A549 (cell line): ENCODE measurements around the gene ITM2C. TPM values are rescaled to one million over a fixed set of nuclear protein-coding genes. Genes with fewer than 3 reads are reported as not detected.

ENCODE experiments used
- ATAC-seq, 2 experiments: fragments of 200-7000 bp in 1 of 2; fragments of >200 bp in 1 of 2; cut with Nextera tagmentation in 1 of 2; cut with Tn5 transposase in 1 of 2; 3 replicates each; pipeline versions ENCODE4 v1.8.0 to v1.9.1; 2018 to 2020; ENCODE audit warnings: mild to moderate bottlenecking in 1 of 2, moderate library complexity in 1 of 2
- CTCF ChIA-PET: fragments of 300-600 bp; sonication (Branson Sonifier 250); formaldehyde crosslinking; extraction: SDS; loops from one replicate; lab custom pipeline; 2021; ENCODE audit warnings: antibody characterized with exemption, inconsistent platforms; lab: Yijun Ruan, JAX
- POLR2A ChIA-PET: fragments of 350-600 bp; formaldehyde crosslinking; extraction: SDS; loops from one replicate; lab custom pipeline; 2021; ENCODE audit warnings: antibody characterized with exemption, inconsistent platforms; lab: Yijun Ruan, JAX
- DNase-seq, 2 experiments: peaks; one replicate each; pipeline versions ENCODE4 v3.0.0 to v3.0.0-alpha.2; 2011 to 2016; ENCODE audit warnings: low read depth in 1 of 2, low spot score in 1 of 2
- FAIRE-seq: peaks from 2 replicates; lab custom pipeline; 2011; peaks lifted over from hg19 to GRCh38; lab: Jason Lieb, UNC
- H3K27ac ChIP-seq, 2 experiments: fragments of >200 bp; sonication (Bioruptor Twin); formaldehyde crosslinking; 3 replicates each; pipeline ENCODE4 v1.5.1; 2016 to 2017
- H3K4me1 ChIP-seq: fragments of >200 bp; sonication (Bioruptor Twin); formaldehyde crosslinking; 3 replicates; pipeline ENCODE4 v1.6.1; 2016
- H3K4me2 ChIP-seq: fragments of >200 bp; sonication (Bioruptor Twin); formaldehyde crosslinking; 3 replicates; pipeline ENCODE4 v1.6.1; 2016
- H3K4me3 ChIP-seq: fragments of >200 bp; sonication (Bioruptor Twin); formaldehyde crosslinking; 3 replicates; pipeline ENCODE4 v1.5.1; 2016
- H3K9me3 ChIP-seq: fragments of >200 bp; sonication (Bioruptor Twin); formaldehyde crosslinking; 3 replicates; pipeline ENCODE4 v1.6.1; 2016
- BHLHE40 ChIP-seq: IDR thresholded peaks from 2 replicates; pipeline ENCODE4 v1.6.1; 2012; ENCODE audit warnings: low read depth, low read length, inconsistent platforms
- EHF ChIP-seq: fragments of 250-450 bp; sonication (Bioruptor Pico); IDR thresholded peaks from 2 replicates; pipeline ENCODE4 v1.5.0; 2020; ENCODE audit warnings: mild to moderate bottlenecking
- EHMT2 ChIP-seq: fragments of 200-600 bp; sonication (generic); IDR thresholded peaks from 2 replicates; pipeline ENCODE4 v1.6.1; 2016; ENCODE audit warnings: antibody characterized with exemption, low read depth, mild to moderate bottlenecking, moderate library complexity
- HOXA7 ChIP-seq: fragments of 250-450 bp; sonication (Bioruptor Pico); IDR thresholded peaks from 2 replicates; pipeline ENCODE4 v1.5.0; 2020; ENCODE audit warnings: mild to moderate bottlenecking, moderate library complexity
- HOXB13 ChIP-seq: fragments of 250-450 bp; sonication (Bioruptor Pico); IDR thresholded peaks from 2 replicates; pipeline ENCODE4 v1.5.0; 2020; ENCODE audit warnings: low read depth, mild to moderate bottlenecking, moderate library complexity
- JUN ChIP-seq, 2 experiments: fragments of >200 bp; sonication (Bioruptor Twin); formaldehyde crosslinking; IDR thresholded peaks; 2 replicates in 1 of 2; 3 replicates in 1 of 2; pipeline ENCODE4 v1.6.1; 2016 to 2017
- JUNB ChIP-seq: fragments of >200 bp; sonication (Bioruptor Twin); formaldehyde crosslinking; IDR thresholded peaks from 2 replicates; pipeline ENCODE4 v1.6.1; 2016
- KDM1A ChIP-seq: fragments of 200-600 bp; sonication (generic); IDR thresholded peaks from 2 replicates; pipeline ENCODE4 v1.6.1; 2016; ENCODE audit warnings: low read depth, mild to moderate bottlenecking
- KDM5A ChIP-seq: fragments of 200-600 bp; sonication (generic); IDR thresholded peaks from 2 replicates; pipeline ENCODE4 v1.6.1; 2016; ENCODE audit warnings: antibody characterized with exemption, mild to moderate bottlenecking
- MAFK ChIP-seq: fragments of 450-650 bp; IDR thresholded peaks from 2 replicates; pipeline ENCODE4 v1.6.1; 2014; ENCODE audit not compliant: partially characterized antibody
- MYC ChIP-seq: IDR thresholded peaks from 2 replicates; pipeline ENCODE4 v1.6.1; 2012; ENCODE audit warnings: mild to moderate bottlenecking, inconsistent platforms, low read length, improper control_type of control experiment, borderline replicate concordance
- NPAS2 ChIP-seq: fragments of 250-450 bp; sonication (Bioruptor Pico); IDR thresholded peaks from 2 replicates; pipeline ENCODE4 v1.8.0; 2022; ENCODE audit warnings: mild to moderate bottlenecking, moderate library complexity, borderline replicate concordance
- NR3C1 ChIP-seq: fragments of >200 bp; sonication (Bioruptor Twin); formaldehyde crosslinking; IDR thresholded peaks from 3 replicates; pipeline ENCODE4 v1.6.1; 2017
- RAD21 ChIP-seq, 2 experiments: fragments of >200 bp in 1 of 2; sonication (Bioruptor Twin) in 1 of 2; formaldehyde crosslinking in 1 of 2; IDR thresholded peaks in 1 of 2; conservative IDR thresholded peaks in 1 of 2; 2 replicates in 1 of 2; 3 replicates in 1 of 2; pipeline ENCODE4 v1.6.1; 2012 to 2018; ENCODE audit warnings: inconsistent platforms in 1 of 2
- SMC3 ChIP-seq: fragments of >200 bp; sonication (Bioruptor Twin); formaldehyde crosslinking; IDR thresholded peaks from 3 replicates; pipeline ENCODE4 v1.6.1; 2018; ENCODE audit warnings: inconsistent platforms
- ZFP36 ChIP-seq: fragments of 450-650 bp; IDR thresholded peaks from 2 replicates; pipeline ENCODE4 v1.6.1; 2014; ENCODE audit warnings: borderline replicate concordance; ENCODE audit not compliant: partially characterized antibody
- whole genome bisulfite sequencing: methylation state at CpG from one replicate; pipeline ENCODE4 v1.1.6; 2017; ENCODE audit errors: missing lambda C conversion rate; 5-methylcytosine and 5-hydroxymethylcytosine counted together
- polyA plus RNA-seq, 4 experiments: library from polyadenylated mRNA; depleted of rRNA in 3 of 4; stranded (reverse); fragments of >200 nt; fragmentation: RNase III in 1 of 4; extraction: RNeasy Plus Mini Kit Qiagen cat#74134 plus additional on column Dnase treatment in 1 of 4; gene quantifications; 2 replicates in 3 of 4; 3 replicates in 1 of 4; pipeline ENCODE4 v1.2.3, GENCODE V29; 2011 to 2017
- TF ChIP-seq, protein P1 (sequence below): fragments of >200 bp; sonication (Bioruptor Twin); formaldehyde crosslinking; IDR thresholded peaks from 3 replicates; pipeline ENCODE4 v1.5.1; 2016
- TF ChIP-seq, protein P2 (sequence below): fragments of 450-650 bp; IDR thresholded peaks from 2 replicates; pipeline ENCODE4 v1.6.1; 2014; ENCODE audit warnings: antibody characterized with exemption
- TF ChIP-seq, protein P3 (sequence below): IDR thresholded peaks from 2 replicates; pipeline ENCODE4 v1.6.1; 2012; ENCODE audit warnings: low read depth, borderline replicate concordance
- TF ChIP-seq, protein P4 (sequence below): fragments of 250-450 bp; sonication (Bioruptor Pico); IDR thresholded peaks from 2 replicates; pipeline ENCODE4 v1.5.0; 2021; ENCODE audit warnings: mild to moderate bottlenecking, moderate library complexity, borderline replicate concordance

ITM2C gene
- polyA plus RNA-seq, 2 of the 4 experiments (the other 2 are of a cell fraction), result 84.0 to 88.1 TPM

DNA sequence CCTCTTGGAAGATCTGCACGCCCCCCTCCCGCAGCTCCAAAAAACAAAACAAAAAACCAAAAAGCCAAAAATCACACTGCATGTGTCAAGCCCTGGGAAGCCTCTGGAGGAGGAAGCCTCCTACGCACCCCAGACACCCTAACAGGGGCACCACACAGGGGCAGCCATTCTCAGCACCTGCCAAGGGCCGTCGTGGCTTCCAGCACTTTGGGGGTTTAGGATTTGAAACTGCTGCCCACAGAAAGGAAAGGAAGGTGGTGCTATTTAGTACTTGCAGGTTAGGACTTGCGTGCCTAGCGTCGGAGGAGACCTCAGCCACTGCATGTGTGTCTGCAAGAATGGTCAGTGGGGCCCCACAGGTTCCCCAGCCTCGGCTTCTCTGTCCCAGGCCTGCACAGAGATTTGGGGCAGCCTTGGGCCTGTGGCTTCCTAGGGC lies 60.7 kb downstream of the ITM2C start:
- ChIA-PET CTCF (interaction anchor here (0.7 kb wide), 1 partner anchor 15 kb away, joined by 3 read pairs; no protein-coding TSS in a partner anchor), POLR2A (no interaction called here)
- no peak for FAIRE-seq
- ATAC-seq, result no peak
- H3K27ac ChIP-seq, result no peak overlapping the region
- TF ChIP-seq, protein P1, sequence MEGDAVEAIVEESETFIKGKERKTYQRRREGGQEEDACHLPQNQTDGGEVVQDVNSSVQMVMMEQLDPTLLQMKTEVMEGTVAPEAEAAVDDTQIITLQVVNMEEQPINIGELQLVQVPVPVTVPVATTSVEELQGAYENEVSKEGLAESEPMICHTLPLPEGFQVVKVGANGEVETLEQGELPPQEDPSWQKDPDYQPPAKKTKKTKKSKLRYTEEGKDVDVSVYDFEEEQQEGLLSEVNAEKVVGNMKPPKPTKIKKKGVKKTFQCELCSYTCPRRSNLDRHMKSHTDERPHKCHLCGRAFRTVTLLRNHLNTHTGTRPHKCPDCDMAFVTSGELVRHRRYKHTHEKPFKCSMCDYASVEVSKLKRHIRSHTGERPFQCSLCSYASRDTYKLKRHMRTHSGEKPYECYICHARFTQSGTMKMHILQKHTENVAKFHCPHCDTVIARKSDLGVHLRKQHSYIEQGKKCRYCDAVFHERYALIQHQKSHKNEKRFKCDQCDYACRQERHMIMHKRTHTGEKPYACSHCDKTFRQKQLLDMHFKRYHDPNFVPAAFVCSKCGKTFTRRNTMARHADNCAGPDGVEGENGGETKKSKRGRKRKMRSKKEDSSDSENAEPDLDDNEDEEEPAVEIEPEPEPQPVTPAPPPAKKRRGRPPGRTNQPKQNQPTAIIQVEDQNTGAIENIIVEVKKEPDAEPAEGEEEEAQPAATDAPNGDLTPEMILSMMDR, result no peak
- no peak for TF ChIP-seq HOXA7
- TF ChIP-seq EHMT2, result no peak
- no peak for TF ChIP-seq EHF (CRISPR knock-in tag)
- no peak for TF ChIP-seq HOXB13 (CRISPR knock-in tag)
- TF ChIP-seq, protein P2, sequence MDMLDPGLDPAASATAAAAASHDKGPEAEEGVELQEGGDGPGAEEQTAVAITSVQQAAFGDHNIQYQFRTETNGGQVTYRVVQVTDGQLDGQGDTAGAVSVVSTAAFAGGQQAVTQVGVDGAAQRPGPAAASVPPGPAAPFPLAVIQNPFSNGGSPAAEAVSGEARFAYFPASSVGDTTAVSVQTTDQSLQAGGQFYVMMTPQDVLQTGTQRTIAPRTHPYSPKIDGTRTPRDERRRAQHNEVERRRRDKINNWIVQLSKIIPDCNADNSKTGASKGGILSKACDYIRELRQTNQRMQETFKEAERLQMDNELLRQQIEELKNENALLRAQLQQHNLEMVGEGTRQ, result no peak
- TF ChIP-seq ZFP36, result no peak
- no peak for TF ChIP-seq MYC
- TF ChIP-seq, protein P3, sequence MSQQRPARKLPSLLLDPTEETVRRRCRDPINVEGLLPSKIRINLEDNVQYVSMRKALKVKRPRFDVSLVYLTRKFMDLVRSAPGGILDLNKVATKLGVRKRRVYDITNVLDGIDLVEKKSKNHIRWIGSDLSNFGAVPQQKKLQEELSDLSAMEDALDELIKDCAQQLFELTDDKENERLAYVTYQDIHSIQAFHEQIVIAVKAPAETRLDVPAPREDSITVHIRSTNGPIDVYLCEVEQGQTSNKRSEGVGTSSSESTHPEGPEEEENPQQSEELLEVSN, result no peak
- TF ChIP-seq SMC3, result no peak
- TF ChIP-seq NR3C1, result no peak
- no peak for TF ChIP-seq MAFK
- TF ChIP-seq KDM1A, result no peak
- no peak for TF ChIP-seq RAD21 (conservative IDR thresholded peaks at IDR 0.05 in 1 of 2, IDR thresholded peaks at IDR 0.05 in 1 of 2)
- TF ChIP-seq JUNB, result no peak
- no peak for TF ChIP-seq BHLHE40
- TF ChIP-seq, protein P4, sequence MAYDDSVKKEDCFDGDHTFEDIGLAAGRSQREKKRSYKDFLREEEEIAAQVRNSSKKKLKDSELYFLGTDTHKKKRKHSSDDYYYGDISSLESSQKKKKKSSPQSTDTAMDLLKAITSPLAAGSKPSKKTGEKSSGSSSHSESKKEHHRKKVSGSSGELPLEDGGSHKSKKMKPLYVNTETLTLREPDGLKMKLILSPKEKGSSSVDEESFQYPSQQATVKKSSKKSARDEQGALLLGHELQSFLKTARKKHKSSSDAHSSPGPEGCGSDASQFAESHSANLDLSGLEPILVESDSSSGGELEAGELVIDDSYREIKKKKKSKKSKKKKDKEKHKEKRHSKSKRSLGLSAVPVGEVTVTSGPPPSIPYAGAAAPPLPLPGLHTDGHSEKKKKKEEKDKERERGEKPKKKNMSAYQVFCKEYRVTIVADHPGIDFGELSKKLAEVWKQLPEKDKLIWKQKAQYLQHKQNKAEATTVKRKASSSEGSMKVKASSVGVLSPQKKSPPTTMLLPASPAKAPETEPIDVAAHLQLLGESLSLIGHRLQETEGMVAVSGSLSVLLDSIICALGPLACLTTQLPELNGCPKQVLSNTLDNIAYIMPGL (CRISPR knock-in tag), result no peak
- no peak for TF ChIP-seq JUN (IDR thresholded peaks at IDR 0.05)
- no peak for TF ChIP-seq KDM5A
- 78% methylated on average over 9 of the region's 9 CpGs for WGBS
- no peaks in the 10 kb centered on the region for H3K4me1 ChIP-seq
- no peaks in the 10 kb centered on the region for H3K9me3 ChIP-seq
- DNase-seq, result no peak
- H3K4me2 ChIP-seq, result no peak overlapping the region
- H3K4me3 ChIP-seq, result no peak overlapping the region

DNA sequence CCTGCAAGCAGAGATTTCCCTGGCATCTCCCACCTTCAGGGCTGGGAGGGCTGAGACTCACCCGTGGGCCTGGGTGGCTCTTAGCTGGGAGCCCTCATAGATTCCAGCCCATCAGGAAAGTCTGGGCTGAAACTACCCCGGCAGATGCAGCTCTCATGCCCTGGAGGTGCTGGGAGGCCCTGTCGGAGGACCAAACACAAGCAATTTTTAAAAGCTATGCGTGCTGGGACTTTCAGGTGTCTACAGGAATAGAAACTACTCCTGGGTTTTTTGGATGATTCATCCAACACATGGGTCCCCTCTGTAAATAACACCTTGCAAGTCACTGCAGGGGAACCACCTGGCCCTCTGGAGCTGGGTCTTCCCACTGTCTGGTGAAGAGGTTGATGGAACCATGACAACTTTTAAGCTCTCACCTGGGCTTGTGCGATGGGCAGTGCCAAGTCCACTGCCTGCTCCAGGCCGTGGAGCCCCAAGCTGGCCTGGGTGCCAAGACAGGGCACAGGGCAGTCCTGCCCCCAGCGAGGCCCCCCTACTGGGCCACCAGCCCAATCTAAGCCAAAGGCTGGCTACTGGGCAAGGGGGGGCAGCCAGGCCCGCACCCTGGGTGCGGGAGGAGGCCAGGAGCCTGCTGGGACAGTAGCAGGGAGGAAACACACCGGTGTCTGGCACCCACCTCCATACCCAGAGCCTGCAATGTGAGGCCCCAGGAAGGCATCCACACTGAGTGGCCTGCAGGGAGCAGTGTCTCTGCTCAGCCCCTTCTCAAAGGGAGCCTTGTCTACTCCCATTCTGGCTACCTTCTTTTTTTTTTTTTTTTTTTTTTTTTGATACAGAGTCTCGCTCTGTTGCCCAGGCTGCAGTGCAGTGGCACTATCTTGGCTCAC lies 61.4 kb downstream of the ITM2C start:
- WGBS, result 86% methylated on average over 8 of the region's 11 CpGs
- CTCF ChIA-PET, result interaction anchor here (0.7 to 1.7 kb wide), 4 partner anchors 9 to 61 kb away, joined by 3 to 8 read pairs (median 4); no protein-coding TSS in a partner anchor
- FAIRE-seq, result no peak

More for the DNA sequence above, 61.4 kb downstream of the ITM2C start:
- Histone ChIP-seq H3K27ac (no peak overlapping the region), H3K4me1 (no peaks in the 10 kb centered on the region), H3K4me2 (no peak overlapping the region), H3K9me3 (no peaks in the 10 kb centered on the region), H3K4me3 (no peak overlapping the region)
- peak in 1 of 2 experiments; percentile 23 for DNase-seq
- no peak for TF ChIP-seq NPAS2
- POLR2A ChIA-PET, result no interaction called here
- peak in 1 of 2 experiments; percentile 74; a peak in 3 of 6 replicates for ATAC-seq
